GM18526 (cell line): ENCODE results near the gene SLC9C1.
A peak's percentile ranks its signal among the peaks of the same experiment; 100 is the strongest.

Experiments
- POLR2A ChIP-seq: IDR thresholded peaks from 3 replicates; pipeline ENCODE4 v1.6.1; 2011; ENCODE audit not compliant: insufficient read length; ENCODE audit errors: extremely low read depth

The SLC9C1 gene

DNA sequence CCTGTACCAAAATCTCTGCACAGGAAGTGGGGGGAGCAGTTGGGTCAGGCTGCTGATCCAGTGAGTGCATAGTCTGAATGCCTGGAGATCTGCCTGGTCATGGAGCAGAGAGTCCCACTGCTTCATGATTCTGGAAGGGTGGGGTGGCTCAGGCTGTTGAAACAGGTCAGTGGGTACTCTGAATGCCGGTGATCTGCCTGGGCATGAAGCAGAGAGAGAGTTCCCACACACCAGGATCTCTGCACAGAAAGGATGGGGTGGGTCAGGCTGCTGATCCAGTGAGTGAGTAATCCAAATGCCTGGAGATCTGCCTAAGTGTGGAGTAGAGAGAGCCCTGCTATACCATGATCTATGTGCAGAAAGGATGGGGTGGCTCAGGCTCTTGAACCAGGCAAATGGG lies 144.9 kb downstream of the SLC9C1 start:
- no peak for TF ChIP-seq POLR2A

- no peak for TF ChIP-seq POLR2A
These were observed 150.3 kb downstream of the SLC9C1 start for GRCh38 chr3:112143689-112144088.

DNA sequence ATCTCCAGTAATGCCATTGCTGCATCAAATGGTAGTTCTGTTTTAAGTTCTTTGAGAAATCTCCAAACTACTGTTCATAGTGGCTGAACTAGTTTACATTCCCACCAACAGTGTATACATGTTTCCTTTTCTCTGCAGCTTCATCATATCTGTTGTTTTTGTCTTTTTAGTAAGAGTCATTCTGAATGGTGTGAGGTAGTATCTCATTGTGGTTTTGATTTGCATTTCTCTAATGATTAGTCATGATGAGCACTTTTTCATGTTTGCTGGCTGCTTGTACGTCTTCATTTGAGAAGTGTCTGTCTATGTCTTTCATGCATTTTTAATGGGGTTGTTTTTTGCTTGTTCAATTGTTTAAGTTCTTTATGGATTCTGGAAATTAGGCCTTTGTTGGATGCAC lies 150.8 kb downstream of the SLC9C1 start:
- no peak for TF ChIP-seq POLR2A

DNA sequence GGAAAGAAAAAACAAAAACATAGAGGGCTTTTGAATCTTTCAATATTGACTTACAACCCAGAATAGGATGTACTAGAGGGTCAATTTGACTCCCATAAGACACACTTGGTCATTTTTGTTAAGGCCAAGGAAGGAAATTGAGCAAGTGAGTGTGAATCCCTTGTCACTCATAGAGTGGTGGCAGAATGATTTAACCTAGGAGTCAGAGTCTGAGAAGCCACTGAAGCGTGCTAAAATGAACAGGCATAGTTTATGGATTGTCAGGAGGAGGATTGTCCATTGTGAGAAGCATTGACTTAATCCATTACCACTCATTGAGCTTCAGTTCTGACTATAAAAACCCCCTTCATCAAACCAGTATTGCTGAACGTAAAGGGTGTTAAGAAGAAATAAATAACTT lies 152.7 kb downstream of the SLC9C1 start:
- TF ChIP-seq POLR2A: no peak

- no peak for TF ChIP-seq POLR2A
These were observed 153.4 kb downstream of the SLC9C1 start for GRCh38 chr3:112140584-112140983.

DNA sequence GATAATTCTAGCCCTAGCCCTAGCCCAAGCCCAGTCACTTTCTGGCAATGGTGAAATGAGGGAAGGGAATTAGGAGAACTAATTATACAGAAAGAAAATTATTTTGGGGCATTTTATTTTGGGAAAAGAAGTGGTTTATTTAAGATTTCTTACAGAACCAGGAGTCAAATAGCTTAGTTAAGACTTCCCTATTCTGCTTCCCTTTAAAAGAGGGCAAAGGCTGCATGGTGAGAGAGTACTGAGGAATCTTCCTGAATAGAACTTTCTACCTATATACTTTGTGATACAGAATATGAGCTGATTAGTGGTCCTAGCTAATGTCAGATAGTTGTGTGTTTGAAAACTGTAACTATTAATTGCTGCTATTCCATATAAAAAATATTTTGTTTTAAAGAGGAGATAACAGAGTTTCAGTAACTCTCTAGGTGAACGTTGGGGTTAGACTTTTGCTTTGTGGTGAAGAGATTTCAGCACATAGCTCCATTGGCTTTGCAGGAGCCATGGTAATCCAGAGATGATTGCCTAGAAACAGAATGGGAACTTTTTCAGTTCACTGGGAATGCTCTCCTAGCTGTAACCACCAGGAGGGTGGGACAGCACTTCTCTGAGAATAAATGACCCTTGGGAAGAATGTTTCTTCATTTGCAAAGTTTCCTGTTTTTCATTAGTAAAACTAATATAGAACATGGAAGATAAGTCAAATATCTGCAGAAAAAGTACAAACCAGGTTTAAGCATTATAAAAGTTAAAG lies 155.6 kb downstream of the SLC9C1 start:
- TF ChIP-seq POLR2A: no peak

- TF ChIP-seq POLR2A: no peak
These were observed 156.2 kb downstream of the SLC9C1 start for GRCh38 chr3:112137781-112138180.

DNA sequence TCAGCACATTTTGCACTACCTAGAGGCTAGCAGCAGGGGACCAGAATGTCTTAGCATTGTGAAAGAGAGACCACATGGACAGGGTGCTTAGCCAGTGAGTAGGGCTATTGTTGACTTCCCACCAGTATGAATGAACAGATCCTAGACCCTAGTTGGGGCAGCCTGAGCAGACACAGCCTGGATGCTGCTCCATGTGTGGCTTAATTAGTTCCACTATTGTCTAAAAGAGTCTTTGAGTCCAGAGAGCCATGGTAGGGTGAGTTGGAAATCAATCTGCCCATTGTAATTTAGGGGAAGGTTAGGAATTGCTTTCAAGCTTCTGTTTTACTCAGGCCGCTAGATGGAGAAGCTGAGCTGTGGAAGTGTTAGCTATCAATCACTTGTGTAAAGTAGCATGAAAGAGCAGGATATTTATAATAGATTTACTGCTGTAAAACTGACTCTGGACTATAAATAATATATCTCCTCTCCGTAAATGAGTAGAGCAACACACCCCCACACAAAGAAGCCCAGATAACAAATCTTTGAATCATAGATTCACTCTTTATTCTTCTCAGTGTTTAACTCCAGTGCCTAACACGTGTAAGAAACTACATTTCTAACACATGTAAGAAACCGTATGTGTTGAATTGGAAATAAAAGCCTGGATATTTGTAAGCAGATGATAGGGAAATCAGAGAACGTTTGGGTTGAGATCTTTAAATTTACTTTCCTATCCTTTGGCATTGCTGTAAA lies 156.9 kb downstream of the SLC9C1 start:
- TF ChIP-seq POLR2A: no peak

DNA sequence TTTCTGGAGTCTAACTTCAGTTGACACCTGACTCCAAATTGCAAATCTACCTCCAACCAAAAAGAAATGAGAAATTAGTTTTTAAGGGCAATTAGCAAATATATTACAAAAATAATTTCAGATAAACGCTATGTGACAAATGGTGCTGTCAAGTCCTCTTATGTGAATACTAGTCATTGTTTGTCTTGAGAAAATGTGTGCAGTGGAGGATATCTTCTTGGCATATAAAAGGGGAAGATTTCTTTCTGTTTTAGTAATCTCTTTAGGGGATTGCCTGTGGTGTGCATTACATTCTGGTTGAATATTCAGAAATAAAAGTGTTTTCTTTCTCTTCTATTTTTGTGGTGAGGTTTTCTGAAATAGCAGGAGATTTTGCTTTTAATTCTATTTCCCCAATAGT lies 158.0 kb downstream of the SLC9C1 start:
- TF ChIP-seq POLR2A: no peak

- TF ChIP-seq POLR2A: no peak
These were observed 159.5 kb downstream of the SLC9C1 start for GRCh38 chr3:112134335-112135124.

DNA sequence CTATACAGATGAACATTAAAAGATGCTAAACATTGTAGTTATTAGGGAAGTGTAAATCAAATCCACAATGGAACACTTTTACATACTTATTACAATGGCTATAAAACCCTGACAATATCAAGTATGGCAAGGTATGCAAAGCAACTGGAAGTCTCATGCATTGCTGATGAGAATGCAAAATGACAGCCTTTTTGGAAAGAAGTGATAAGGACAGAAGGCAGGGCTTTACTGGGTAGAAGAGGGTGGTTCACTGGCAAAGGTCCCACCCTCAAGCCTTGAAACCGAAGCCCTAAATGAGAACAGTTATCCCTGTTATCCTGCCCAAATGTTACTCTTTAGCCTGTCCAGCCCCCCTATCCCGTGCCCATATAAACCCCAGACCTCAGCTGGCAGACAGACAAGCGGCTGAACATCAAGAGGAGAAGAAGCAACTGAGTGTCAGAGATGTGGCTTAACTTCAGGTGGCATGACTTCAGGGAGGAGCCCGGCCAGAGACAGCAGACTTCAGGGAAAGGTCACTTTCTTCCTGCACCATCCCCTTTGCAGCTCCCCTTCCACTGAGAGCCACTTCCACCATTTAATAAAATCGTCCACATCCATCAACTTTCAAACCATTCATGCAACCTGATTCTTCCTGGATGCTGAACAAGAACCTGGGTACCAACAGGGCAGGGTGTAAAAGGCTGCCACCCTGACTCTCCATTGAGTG lies 160.2 kb downstream of the SLC9C1 start:
- TF ChIP-seq POLR2A: no peak

DNA sequence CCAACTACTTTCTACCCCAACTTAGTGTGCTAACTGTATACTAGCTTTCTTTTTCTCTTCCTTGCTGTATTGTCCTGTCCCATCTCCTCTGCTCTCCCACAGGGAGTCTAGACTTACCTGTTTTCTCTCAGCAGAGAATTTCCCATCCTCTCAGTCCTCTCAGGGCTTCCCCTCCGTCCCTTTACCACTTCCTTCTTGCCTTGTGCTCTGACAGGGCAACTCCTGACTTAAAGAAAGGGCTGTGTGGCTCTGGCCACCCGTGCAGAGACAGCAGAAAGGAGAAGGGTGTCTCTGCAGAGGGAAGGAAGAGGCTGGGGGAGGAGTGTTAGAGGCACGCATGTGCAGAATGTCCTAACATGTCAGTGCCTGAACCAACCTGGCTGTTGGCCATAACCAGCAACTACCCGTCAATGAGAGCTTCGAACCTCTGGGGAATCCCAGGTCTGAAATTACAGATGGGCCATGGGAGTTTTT lies 161.0 kb downstream of the SLC9C1 start, which contains the start of gene GCSAM:
Gene GCSAM, minus strand, starts transcription at position 274 of the 474 bp plus-strand sequence. Its CDS starts 128 bp downstream, at position 146.
- peak; percentile 51 for TF ChIP-seq POLR2A

DNA sequence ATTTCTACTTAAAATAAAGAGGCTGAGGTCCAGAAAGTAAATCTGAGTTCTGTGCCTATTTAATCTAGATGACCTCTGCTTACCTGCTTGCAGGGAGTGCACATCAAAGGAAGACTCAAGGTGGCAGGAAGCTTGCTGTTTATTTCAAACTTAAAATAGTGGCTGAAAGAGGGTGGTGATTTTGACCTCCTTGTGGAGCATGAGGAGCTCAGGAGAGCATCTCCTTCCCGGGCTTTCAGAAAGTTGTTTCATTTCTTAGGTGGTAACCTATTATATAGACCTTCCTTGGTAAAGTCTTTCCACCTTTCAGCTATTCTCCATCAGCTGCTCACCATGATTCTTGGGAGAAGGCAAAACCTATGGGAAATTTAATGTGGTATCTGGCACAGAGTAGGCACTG lies 161.5 kb downstream of the SLC9C1 start:
- no peak for TF ChIP-seq POLR2A

DNA sequence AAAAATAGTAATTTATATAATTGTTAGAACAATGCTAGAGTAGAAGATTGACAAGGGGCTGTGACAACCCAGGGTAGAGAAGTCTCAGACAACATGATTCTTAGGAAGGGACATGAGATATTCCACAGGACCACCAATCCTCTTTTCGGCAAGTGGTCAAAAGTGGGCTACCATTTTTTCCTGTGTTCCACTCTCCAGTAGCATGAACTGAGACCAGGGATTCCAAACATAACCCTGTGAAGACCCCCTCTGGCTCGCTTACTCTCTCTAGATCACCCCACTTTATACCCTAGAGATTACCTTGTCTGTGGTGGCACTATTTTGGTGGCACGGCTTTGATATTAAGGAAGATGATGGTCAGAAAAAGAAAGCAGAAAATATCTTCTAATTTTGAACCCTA lies 161.9 kb downstream of the SLC9C1 start:
- TF ChIP-seq POLR2A: no peak

DNA sequence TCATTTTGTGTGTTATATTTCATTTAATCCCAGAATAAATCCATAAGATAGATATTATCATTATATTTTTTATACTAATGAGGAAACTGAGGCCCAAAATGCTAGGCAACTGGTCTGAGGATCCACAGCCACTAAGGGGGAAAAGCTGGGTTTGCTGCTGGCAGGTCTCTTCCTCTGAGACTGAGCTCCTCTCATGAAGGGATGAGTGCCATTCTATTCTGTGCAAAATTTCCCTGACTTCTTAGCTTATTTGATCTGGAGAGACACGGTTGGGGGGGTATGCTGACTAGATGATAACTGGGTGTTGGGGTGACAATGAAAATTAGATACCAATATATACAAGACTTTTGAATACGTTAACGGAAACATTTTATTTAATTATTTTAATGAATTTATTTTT lies 162.9 kb downstream of the SLC9C1 start:
- no peak for TF ChIP-seq POLR2A
